Epidermal melanocyte (primary cell): ENCODE data around the gene ACTBL2.

Source experiments
- DNase-seq: peaks from one replicate; pipeline ENCODE4 v3.0.0; 2011; ENCODE audit warnings: low spot score; ENCODE audit not compliant: insufficient read length

ACTBL2 gene

DNA sequence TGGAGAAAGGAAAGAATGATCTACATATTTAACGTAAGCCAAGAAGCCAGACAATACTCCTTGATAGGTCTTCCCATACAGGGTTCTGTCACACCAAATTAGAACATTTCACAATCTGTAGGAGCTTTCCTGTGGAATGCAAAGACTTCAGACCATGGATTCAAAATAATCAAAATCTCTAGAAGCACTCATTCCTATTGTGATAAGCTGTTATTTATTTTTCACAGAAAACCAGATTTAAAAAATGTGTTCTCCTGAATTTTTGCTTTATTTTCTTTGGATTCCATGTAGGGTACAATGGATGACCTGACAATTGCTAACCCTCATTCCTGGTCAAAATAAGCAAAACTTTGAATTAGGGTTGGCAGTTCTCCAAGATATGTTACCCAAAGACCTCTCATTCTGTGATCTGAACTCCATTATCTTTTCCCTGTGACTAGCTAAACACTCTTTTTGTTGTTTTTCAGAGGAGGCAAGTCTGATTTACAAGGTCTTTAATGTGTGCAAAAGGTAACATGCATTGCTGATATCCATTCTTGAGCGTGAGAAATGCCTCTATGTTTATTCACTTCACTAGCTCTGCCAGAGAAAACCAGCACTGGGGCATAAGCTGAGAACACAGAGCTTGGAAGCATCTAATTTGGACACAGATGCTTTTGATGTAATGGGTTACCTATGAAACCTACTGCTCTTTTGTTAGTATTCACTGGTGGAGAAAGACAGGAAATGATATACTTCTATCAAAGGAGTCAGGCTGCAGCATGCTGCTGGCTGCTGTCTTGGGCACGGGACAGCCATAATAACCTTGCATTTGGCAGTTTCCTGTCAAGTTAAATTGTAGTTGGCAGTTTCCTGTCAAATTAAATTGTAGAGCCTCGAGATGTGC lies 31.4 kb downstream of the ACTBL2 start:
- no peak for DNase-seq

DNA sequence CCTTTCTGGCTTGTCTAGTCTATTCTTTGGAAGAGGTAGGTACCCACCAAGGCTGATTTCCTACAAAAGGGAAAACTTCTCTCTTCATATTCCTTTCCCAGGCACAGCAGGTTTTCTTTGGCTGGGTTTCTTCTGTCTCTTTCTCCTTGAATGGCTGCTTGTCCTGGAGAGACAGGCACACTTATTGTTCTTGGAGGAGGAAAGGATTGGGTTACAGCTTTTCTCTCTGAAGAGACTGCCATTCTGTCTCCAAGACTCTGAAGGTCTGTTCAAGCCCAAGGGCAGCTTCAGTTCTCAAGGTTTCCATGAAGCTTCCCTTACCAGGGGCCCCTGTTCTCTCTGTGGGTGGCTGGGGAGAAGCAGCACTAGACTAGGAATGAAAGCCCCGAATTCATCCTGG lies 33.9 kb downstream of the ACTBL2 start:
- DNase-seq: no peak

DNA sequence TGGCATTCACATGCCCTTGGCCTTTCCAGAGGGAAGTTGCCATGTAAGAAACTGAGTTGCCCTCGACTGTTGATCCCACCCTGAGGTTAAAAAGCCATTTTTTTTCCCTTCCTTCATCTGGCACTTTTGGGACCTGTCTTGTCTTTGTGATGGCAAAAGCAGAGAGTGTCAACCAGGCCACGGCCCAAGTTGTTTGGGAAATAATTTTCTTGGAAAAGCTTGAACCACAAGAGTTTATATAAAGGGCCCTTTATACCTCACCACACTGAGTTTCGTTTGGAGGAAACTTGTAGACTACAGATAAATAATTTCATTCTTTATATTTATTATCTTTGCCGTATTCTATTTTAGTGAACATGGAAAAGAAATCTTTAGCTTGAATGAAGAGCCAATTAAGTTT lies 34.3 kb downstream of the ACTBL2 start:
- DNase-seq: no peak

DNA sequence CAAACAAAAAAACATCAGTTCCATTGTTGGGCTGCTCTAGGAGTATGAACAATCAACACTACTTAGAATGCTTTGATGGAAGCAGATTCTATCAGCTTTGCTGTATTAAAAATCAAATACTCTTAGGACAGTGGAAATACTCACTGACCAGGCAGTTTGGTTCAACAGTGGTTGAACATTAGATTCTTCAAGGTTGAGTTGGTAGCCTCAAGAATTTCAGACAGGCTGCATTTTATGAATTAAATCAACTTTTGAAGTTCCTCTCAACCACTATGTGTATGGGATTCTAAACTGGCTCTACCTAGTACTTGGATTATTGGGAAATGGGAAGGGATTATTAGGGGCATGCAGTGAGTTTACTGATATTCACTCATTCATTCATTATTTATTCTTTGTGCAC lies 35.0 kb downstream of the ACTBL2 start:
- DNase-seq: no peak

DNA sequence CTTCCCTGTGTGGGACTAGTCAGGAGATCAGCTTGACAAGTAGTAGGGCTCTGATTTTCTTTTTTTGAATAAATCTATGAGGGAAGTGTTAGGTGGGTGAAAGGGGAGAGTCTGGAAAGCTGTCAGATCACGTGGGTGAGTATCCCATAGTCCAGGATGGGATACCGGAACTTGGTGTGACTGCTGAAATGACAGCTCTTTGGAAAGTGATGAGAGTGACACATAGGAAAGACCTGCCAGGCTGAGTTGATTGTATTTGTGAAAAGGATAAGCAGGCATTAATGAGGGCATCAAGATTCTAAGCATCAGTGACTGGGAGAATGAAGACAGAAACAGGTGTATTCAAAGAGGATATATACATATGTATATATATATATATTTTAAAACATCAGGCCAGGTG lies 35.6 kb downstream of the ACTBL2 start:
- DNase-seq: no peak

DNA sequence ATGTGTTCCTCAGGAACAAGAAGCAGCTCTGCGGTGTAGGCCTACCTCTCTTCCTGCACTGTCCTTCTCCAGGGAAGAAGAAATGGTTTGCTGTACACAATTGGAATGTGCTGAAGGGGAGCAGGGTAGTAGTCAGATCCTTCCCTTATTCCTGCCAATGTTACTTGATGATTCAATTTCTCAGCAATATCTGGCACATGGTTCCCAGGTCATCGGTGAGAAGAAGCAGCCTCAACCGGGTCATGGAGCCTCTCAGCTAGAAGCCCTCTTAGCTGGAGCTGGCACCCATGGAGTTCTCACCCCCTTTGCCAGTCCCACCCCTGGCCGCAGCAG lies 36.9 kb downstream of the ACTBL2 start:
- no peak for DNase-seq

DNA sequence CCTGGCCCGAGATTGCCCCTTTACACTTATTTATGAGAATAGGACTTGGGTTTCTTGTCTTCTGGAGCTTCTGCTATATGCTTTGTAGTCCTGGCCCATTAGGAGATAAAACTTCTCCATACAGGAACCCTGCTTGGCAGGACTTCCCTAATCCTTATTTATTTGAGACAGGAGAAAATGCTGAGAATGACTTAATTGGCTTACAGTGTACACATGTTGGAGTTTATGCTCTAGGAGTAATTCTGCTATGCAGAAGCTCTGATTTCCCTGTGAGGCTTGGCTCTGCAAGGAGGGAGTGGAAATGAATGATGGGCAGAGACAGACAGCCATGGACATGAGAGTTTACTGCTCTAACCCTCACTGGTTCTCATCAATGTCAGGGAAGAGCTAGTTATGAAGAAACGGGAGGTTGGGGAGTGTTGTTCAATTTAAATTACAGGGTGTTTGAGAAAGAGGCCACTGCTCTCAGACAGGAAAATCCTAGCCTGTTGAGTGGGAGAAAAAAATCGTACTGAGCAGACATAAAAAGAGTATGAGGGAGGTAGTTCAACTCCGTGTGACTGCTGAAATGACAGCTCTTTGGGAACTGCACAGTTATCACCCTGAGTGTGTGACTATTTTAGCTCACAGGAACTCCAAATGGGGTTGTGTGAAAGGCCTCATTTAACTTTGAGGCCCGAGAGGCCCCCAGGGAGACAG lies 37.5 kb downstream of the ACTBL2 start:
- no peak for DNase-seq

DNA sequence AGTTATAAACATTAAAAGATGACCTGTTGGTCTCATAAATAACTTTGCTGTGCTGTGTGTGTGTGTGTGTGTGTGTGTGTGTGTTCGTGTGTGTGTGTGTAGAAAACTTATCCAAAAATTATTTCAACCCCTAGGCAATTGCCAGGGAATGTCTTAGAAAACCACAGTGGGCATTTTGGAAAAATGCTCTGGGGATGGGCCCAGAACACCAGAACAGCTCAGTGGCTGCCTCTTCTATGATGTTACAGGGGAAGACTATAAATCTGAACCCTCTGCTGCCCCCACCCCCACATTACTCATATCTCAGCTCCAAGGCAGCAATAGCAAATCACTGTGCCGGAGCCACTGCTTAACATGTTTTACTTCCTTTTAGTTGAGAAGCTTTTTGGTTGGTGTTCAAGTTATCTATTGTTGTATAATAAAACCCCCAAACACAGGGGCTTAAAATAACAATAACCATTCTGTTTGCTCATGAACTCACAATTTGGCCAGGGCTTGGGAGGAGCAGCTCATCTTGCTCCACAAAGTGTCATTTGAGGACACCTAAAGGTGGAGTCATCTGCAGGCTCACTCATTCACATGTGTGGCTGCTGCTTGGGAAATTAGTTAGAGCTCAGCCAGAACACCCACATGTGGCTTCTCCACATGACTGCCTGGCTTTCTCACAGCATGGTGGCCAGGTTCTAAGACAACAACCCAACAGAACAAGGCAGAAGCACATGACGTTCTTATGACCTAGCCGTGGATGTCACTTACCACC lies 40.4 kb downstream of the ACTBL2 start:
- DNase-seq: no peak

DNA sequence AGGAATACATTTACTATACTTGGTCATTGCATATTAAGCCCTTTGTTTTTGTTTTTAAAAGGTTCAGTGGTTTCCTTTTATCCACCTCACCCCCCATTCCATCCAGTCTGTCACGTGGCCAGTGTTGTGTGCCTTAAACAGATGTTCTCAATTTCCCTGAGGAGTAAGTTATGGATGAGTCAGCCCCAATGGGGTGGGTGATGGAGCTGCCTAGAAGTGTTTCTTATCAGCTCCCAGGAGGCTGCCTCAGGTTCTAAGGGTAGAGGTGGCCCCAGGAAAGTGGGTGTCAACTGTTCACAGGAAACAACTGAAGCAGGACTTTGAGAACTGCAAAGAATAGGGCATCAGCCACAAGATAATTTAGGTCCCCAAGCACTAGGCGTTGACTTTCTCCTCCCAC lies 41.1 kb downstream of the ACTBL2 start:
- no peak for DNase-seq

DNA sequence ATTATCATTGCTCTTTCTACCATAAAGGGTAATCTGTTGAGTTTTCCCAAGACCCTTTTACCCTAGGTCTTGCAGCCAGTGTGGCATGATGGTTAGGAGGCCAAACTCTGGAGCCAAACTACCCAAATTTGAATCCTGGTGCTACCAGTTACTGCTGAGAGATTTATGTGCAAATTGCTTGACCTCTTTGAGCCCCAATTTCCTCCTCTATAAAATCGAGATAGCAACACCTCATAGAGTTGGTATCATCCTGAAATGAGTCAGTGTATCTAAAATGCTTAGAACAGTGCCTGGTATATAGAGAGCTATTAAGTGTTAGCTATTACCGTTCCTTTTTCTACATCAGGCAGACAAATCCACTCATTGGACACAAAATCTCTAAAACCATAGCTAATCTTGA lies 43.0 kb downstream of the ACTBL2 start:
- DNase-seq: no peak

DNA sequence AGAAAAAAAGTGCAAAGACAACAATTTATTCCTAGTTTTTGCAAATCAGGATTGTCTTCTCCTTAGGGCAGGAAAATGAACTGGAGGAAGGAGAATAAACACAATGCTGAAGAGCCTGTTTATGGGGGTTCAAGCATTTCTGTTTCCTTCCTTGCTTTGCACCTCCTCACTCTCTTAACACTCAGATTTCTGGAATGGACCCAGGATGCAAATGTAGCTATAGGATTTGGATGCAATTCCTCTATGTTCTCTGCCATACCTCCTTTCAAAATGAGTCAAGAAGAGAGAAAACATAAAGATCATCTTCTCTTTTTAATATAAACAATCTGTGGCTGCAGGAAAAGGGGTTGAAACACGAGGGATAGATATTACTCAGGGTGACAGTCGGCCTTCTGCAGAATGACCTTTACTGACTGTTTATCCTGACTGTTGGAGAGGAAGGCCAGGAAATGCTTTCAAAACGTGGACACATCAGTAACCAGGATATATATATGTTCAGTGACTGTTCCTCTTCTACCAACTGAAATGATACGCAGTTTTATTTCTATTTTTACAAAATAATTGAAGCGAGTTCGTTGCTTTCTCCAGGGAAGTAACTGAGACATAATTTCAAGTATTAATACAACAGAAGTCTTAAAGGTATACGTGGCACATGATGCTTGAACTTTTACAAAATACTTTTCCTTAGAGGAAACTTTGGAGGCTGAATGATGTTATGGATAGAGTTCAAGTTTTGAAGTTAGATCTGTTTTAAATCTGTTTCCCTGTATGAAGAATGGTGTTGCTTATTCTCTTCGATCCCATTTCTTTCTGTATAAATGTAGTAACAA lies 44.4 kb downstream of the ACTBL2 start:
- no peak for DNase-seq

DNA sequence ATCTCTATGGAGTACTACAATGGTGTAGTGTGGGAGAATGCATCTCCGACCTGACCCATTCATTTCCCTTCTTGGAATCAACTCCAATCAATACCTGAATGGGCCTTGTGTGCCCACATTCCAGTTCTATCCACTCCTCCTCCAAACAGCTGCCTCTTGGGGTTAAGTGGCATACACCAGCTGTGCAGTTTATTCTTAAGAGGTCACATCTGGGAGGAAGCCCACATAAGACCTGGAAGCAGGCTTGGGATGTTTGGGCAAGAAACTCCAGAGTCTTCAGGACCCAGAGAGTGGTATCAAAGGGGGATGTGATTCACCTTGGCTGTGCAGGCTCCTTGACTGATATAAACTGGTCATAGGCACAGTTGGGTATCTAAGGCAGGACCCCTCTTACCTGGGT lies 46.0 kb downstream of the ACTBL2 start:
- no peak for DNase-seq

DNA sequence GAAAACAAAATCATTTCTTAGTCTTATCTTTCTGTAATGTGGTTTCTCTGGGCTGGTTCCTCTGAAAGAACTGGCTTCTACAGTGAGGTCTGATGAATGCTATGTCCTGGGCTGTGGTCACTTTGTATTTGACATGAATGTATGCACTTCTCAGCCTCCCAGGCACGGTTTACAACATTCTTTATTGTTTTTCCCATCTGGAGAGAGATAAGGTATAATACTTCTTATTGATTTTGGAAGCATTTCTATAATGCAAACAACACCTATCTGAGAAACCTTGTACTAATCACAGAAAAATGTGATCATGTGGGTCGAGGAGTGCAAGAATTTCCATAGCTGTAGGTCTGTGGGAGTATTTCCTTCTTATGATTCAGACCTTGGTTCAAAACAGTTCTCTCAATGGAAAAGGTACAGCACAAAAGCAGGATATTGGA lies 46.9 kb downstream of the ACTBL2 start:
- no peak for DNase-seq

DNA sequence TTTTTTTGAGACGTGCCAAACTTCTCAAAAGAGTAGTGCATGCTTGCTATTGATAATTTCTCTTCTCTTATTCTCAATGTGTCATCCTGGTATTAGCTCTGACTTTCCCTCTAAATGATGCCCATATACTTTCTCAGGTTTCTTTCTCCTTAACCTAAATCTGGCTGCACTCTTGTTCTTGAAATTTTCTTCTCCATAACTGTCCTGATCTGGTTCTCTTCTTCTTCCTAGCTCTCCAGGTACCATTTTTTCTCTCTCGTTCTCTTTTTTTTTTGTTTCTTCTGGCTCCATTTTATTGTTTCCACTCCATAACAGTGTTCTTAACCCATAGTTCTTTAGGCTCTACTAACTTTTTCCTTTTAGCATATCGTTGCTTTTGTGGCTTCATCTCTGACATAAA lies 47.9 kb downstream of the ACTBL2 start:
- no peak for DNase-seq

DNA sequence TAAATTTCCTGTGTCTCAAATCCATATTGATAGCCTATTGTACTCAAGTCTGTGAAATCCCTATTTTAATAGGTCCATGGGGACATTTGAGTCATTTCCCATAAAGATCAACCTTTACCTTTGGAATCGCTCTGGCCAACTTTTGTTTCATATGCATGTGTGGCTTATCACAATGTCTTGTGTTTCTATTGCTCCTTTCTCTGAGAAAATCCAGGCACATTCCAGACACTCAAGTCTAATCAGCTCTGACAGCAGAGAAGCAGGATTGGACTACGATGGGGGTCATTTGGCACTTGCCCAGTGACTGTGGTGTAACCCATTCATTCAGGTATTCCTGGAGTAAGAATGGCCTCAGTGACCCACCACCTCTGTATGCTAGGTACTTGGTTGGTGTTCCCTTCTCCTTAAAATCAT lies 48.4 kb downstream of the ACTBL2 start:
- no peak for DNase-seq

DNA sequence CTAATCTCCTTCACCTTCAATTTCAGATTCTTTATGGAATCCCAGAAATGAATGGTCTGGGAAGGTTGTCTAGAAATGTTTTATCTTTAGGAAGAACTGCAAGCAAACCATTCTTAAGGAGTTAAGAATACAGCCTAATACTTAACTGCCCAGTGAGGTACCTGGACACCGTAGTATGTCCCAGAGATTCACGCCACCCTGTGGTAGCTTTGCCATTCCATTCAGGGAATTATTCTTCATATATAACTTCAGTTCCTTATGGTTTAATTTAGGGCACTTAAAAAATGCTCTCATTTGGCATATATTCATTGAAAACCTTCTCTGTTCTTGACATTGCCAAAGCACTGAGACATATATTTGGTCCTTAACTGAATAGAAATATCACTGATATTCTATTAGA lies 49.7 kb downstream of the ACTBL2 start:
- no peak for DNase-seq

DNA sequence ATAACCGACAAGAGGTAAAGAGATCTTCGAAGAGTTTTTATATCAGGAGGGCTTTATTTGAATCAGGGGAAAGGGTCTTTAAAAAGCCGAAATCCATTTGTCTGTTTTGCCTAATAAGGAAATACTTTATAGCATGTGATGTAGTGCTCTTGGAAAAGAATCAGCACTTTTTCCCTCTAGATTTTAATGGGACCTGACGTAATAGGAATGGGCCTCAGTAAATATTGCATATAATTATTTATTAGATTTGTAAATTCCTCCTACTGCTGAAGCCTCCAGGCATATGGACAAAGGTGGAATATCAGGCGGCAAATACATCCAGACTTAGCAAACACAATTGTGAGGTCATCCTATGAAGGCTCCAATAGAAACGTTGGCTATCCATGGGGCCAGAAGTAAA lies 50.9 kb downstream of the ACTBL2 start:
- DNase-seq: no peak
